A172 (cell line): ENCODE results near the gene AQP3. TPM values are rescaled to one million over a fixed set of nuclear protein-coding genes. Genes with fewer than 3 reads are reported as not detected.
"Not testable (repeated sequence)": the region's sequence is repeated elsewhere in the genome, so short reads cannot be mapped to it uniquely, and the experiment has no call there.

ENCODE experiments used
- DNase-seq: peaks from one replicate; pipeline ENCODE4 v3.0.0-alpha.2; 2015; ENCODE audit warnings: low spot score
- total RNA-seq: library from RNA; depleted of rRNA; stranded (reverse); fragments of >200 nt; shearing (Covaris generic); gene quantifications from 2 replicates; pipeline ENCODE4 v1.2.3, GENCODE V29; 2014

The AQP3 gene
- total RNA-seq, 1 experiment from 2014 or later = 2.2 TPM

DNA sequence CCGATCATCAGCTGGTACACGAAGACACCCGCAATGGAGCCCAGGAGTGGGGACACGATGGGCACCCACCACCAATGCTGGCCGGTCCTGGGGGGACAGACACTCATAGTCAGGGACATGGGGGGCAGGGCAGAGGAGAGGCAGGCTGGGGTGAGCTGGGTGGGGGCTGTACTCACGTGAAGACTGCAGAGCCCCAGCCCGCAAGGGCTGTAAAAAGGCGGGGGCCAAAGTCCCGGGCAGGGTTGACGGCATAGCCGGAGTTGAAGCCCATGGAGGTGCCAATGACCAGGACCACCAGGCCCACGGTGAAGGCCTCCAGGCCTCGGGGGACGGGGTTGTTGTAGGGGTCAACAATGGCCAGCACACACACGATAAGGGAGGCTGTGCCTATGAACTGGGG is 5.3 kb downstream of the AQP3 start:
- DNase-seq = no peak

DNA sequence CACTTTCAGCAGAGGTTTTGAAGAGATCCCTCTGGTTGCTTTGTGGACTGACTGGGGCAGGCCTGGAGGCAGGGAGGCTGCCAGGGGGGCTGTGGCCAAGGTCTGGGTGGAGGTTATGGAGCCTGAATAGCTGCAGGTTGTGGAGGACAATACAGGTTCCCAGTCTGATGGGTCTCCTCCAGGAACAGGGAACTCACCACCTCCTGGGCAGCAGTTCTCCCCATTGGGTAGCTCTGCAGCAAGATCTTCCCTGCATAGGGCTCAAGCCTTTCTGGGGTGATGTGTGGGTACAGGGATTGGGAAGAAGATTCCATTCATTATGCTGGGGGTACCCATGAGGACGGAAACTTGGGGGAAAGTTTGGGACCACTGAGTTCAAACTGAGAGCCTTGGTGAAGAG is 6.8 kb downstream of the AQP3 start:
- no peak for DNase-seq

DNA sequence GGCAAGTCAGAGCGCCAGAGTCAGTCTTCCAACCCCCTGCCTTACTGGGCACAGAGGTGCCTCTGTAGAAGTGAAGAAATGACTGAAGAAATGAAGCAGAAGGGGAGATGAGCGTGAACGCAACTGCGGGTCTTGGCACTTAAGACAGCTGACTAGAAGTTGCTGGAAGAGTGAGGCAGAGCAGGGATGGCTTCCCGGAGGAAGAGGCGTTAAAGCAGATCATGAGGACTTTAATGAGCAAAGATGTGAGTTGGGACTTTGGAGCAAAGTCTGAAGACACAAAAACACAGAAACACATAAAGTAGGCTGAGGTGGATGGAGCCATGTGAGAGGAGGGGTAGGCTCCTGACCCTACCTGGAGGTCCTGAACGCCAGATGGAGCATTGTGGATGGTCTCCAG is 7.2 kb downstream of the AQP3 start:
- no peak for DNase-seq

DNA sequence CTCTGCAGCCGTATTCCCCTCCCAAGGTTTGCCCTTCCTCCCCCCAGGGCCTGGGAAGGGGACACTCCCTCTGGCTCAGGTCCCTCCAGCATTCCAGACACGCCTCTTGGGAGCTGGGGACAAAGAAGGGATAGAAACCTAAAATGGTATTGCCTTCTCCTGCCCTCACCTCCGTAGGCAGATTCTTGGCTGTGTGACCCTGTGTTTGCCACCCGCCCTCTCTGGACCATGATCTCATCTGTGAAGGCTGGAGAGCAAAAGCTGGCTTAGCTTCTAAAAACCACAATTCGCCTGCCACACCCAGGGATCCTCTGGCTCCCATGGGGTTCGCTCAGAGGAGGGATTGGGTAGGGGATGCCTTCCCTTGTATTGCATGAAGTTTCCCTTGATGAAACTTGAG is 7.7 kb downstream of the AQP3 start:
- no peak for DNase-seq

DNA sequence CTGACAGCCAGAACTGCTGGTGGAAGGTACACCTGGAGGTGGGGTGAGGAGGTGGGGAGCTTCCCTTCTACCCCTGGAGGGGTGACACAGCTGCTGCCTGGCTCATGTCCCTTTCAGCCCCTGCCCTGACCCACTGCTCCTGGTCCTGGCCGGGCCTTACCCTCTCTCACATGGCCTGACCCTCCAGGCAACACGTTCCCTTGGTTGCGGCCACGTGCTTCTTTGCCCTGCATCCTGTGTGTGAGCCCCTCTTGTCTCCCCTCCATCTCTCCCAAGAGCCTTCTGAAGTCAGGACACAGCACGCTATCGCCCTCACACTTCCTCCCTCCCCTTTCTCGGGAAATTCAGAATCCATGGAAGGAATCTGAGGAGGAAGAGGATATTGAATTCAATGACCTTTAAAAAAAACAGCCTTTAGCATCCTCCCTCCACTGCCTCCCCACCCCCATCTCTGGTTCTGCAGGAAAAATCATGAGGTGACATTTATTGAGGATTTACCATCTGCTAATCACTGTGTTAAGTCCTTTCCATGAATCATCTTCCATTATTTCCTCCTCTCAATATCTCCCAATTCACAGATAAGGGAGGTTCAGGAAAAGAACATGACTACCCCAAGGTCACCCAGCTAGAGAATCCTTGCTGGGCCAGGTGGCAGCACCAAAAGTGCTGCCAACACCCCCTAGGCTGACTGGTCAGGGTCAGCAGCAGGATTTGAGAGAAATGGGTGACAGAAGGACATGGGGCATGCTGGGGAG is 8.3 kb downstream of the AQP3 start:
- no peak for DNase-seq

DNA sequence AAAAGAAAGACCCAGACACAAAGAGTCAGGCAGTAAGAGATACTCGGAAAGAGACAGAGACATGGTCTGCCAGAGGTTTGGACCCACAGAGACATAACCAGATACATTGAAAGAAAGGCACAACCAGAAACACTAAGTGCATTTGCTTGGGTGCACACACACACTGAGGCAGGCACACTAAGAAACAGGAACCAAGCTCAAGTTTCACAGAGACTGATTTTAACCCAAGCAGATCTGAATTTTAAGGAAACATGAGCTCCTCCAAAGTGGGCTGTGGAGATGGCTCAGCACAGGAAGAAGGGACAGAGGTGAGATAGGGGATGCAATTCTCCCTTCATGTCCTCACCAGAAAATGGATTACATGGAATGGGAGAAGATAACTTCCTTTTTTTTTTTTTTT is 9.5 kb downstream of the AQP3 start:
- DNase-seq = no peak

DNA sequence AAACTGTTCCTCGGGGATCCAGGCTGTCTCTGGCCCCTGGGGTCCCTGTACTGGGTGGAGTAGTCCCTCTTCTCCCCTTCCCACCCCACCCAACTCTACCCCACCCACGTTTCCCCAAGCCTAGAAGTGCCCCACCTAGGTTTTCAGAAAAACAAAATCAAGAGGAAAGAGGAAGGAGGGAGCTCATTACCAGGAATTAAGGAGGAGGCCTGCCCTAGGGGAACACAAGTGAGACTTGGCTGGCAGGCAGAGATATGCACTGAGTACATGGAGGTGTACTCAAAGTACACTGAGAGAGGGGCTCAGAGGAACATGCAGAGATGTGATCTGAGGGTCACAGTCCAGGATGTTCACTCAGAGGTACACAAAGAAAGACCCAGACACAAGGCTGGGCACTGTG is 10.2 kb downstream of the AQP3 start:
- no peak for DNase-seq

DNA sequence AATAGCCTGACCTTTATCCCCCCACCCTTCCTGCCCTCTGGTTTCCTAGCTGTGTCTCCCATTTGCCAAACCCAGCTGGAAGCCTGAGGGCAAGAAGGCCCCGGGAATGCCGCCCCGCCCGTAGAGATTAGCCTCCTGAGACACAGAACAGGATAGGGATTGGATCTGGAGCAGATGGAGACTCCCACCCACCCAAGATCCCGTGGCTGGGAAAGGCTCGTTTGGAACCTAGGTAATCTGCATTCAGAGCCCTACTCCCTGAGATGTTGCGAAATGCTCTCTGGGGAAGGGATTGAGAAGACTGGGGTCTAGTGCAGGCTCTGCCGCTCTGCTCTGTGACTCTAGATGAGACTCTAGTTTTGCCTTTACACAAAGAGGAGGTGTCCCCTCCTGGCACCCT is 10.9 kb downstream of the AQP3 start:
- DNase-seq = no peak

DNA sequence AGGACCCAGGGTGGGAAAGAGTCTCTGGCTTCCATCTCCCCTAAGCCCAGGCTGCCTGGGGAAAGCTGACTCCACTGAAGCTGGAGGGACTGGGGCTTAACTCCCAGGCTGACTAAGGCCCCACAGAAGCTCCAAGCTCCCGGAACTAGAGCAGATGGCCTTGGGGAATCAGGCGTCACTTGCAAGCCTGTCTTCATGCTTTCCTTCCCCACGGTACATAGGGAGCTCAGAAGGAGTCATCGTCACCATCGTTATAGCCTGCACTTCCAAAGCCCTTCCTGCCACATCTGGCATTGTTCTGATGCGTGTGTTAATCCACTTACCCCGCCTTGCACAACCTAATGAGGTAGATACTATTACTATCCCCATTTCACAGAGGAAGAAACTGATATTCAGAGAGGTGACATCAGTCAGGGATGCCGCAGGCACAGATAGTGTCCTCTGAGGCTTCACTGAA is 11.5 kb downstream of the AQP3 start:
- no peak for DNase-seq

DNA sequence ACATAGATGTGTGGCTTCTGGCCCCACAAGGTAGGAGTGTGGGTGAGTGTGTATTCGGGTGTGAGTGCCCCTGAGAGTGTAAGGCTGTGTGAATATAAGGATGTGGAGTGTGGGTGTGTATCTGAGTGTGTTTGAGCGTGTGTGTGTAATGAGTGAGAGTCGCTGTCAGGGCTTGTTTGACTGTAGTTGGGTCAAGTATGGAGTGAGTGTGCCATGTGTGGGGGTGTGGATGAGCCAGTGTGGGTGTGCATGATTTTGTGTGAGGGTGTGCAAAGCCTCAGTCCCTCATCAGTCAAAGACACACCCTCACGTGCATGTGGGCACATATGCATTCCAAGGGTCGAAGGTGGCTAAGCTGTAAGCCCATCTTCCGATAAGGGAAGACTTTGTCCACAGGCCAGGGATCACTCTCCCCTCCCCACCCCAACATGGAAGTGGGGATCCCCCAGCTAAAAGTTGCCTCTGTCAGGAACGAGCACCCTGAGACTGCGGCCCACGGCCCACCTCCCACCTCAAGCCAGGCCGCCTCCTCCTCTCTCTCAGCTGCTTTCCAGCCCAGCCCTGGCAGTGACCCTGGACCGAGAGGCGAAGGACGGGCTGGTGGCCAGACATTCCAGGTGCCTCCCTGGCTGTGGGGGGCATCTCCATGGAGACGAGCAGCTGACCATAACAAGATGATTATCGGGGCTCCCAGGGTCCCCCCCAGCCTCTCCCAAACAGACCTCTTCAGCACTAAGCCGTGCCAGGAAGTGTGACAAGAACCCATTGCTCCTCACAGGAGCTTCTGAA is 12.9 kb downstream of the AQP3 start:
- DNase-seq = no peak

DNA sequence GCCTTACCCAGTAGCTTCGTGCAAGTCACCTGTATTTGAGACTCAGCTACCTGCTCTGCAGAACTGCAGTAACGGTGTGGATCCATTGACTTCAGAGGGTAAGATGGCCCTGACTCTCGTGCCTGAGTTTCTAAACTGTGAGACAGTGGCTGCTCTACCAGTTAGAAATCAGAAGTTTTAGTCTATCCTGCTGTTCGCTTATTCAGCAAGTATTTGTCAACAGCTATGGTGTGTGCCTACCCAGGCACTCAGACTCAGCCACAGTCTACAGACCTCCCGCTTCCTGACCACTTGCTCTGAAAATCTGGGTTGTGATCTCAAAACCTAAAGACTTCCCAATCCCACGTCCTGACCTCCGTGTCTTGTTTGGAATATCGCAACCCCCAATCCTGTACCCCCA is 13.5 kb downstream of the AQP3 start:
- DNase-seq = no peak

DNA sequence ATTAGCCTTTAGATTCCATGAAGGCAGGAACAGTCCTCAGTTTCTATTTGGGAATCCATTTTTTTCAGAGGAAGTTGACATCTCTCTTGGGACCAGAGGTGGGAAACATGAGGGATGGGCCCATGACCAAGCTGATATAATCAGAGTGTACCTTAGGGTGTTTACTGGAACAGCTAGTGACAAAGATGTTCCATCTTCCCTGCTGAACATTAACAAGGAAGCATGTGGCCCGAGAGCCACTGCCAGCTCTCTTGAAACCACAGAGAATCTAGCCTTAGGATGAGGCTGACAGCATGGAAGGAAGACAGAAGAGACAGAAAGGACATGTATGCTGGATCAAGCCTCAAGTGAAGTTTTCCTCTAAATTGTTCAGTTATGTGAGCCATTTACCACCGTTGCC is 16.0 kb downstream of the AQP3 start:
- DNase-seq = no peak

DNA sequence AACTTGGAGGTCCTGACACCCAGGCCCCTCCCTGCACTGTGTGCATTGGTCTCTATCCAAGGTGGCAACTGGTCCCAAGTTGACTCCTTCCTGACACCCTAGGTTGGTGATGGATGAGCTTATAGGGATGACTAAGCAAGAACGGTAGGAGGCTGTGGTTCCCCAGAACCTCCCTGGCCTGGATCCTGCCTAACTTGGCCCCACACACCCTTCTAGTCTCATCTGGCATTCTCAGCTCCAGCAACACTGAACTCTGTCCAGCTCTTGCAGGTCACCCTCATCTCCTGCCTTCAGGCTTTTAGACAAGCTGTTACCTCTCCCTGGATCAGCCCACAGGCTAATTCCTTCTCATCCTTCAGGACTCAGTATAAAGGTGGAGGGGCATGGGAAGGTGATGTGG is 16.5 kb downstream of the AQP3 start:
- peak; percentile 76 for DNase-seq

DNA sequence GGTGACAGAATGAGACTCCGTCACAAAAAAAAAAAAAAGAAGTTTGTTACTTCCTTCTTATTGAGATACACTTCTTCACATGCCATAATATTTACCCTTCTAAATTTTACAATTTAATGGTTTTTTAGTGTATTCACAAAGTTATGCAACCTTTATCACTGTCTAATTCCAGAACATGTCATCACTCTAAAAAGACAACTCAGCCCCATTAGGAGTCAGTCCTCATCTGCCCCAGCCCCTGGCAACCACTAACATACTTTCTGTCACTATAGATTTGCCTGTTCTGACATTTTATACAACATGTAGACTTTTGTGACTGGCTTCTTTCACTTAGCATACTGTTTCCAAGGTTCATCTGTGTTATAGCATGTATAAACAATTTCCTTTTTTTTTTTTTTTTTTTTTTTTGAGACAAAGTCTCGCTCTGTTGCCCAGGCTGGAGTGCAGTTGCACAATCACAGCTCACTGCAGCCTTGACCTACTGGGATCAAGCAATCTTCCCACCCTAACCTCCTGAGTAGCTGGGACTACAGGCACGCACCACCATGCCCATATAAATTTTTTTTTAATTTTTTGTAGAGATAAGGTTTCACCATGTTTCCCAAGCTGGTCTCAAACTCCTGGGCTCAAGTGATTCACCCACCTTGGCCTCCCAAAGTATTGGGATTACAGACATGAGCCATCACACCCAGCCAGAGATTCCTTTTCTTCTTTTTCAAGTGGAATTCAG is 18.0 kb downstream of the AQP3 start:
- DNase-seq = no peak

DNA sequence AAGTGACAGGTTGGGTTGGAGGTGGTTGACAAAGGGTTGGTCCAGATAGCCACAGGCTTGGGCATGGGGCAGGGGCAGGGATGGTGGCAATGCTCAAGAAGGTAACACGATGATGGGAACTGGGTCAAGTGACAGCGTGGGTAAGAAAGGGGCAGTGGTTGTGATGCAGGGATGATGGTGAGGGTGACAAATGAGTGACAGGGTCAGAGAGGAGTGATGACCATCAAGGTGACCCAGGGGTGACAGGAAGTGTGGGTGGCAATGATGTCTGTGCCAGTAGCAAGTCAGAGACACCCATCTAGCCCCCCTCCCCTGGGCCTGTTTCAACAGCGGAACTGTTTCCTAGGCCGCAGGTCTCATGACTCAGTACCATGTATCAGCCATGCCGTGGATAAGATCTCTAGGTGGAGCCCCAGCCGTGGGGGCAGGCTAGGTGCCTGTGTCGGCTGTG is 20.5 kb downstream of the AQP3 start:
- DNase-seq = no peak

DNA sequence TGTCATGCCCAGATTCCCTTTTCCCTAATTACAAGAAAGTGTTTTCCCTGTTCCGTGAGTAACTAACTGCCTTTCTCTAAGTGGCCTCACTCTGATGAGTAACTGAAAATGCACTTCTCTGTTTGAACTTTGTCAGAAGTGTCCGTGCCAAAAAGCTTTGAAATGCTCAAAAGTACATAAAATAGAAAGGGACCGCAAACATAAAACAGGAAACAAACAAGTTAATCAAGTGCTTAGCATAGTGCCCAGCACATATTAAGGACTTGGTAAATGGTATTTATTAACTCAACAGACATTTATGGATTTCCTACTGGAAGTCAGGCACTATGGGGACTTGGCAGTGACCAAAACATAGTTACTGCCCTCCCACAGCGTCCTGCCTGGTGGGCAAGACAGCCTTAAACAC is 22.3 kb downstream of the AQP3 start:
- no peak for DNase-seq

DNA sequence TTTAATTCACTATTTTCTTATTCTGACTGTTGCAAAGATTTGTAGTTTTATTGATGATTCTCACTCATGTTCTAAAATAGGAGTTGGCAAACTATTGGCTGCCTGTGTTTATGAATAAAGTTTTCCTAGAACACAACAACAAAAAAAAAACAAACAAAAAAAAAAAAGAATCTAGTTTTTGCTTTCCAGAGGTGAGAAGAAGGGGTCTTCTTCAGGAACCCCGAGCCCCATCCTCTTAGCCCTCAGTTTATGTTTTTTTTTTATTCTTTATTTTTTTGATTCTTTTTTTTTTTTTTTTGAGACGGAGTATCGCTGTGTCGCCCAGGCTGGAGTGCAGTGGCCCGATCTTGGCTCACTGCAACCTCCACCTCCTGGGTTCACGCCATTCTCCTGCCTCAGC is 22.9 kb downstream of the AQP3 start:
- not testable (repeated sequence) for DNase-seq

DNA sequence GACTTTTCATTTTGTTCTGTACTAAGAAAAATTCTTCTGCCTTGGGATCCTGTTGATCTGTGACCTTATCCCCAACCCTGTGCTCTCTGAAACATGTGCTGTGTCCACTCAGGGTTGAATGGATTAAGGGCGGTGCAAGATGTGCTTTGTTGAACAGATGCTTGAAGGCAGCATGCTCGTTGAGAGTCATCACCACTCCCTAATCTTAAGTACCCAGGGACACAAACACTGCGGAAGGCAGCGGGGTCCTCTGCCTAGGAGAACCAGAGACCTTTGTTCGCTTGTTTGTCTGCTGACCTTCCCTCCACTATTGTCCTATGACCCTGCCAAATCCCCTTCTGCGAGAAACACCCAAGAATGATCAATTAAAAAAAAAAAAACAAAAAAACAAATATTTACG is 23.4 kb downstream of the AQP3 start:
- not testable (repeated sequence) for DNase-seq

DNA sequence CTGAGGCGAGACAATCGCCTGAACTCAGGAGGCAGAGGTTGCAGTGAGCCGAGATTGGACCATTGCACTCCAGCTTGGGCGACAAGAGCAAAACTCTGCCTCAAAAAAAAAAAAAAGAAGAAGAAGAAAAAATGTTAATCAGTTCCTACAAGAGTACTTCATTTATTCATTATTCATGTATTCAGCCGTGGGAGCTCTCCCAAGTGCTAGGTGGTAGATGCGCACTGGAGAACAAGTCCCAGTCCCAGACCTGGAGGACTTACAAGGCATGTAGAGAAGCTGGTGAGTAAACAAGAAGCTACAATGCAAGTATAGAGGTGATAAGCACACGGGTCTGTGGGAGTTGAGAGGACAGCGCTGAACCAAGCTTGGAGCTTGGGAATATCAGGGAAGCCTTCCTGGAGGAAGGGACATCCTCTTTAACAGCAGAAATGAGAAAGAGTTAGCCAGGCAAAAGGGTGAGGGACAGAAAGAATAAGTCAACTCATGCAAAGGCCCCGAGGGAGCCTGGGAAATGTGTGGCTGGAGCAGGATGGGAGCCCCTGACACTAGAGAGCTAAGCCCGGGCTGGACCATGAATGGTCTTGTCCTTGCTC is 27.6 kb downstream of the AQP3 start:
- DNase-seq = no peak

DNA sequence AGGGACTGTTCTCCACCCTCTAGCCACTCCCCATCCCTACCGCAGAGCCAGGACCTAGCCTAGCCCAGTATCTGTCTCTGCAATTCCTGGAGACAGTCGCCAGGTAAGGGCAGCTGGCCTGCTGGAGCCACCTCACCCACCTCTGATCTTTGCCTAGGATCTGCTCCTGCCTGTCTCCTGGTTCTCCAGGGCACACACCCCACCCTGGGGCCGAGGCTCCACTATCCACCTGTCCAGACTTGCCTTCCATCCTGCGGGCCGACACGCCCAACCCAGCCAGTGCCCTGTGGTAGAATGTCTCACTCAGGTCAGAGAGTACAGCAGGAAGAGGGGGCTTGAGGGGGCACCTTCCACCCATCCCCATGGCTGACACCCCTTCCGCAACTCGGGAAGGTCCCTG is 29.3 kb downstream of the AQP3 start:
- DNase-seq = no peak

DNA sequence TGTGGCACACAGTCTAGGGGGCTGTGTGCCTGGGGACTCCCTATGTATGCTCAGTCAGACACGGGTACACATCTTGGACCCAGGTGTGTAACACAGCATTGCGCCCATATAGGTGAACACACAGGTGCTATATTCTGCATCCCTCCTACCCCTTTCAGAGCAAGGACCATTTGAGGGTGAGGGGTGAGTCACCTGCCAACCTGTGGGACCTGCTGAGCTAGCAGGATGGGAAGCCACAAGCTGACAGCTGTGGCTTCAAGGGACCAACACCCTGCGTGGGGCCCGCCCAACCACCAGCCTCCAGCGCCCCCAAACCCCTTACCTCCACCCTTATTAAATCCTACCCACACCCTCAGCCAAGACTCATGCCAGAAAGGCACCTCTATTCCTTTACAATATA is 30.4 kb downstream of the AQP3 start:
- no peak for DNase-seq

DNA sequence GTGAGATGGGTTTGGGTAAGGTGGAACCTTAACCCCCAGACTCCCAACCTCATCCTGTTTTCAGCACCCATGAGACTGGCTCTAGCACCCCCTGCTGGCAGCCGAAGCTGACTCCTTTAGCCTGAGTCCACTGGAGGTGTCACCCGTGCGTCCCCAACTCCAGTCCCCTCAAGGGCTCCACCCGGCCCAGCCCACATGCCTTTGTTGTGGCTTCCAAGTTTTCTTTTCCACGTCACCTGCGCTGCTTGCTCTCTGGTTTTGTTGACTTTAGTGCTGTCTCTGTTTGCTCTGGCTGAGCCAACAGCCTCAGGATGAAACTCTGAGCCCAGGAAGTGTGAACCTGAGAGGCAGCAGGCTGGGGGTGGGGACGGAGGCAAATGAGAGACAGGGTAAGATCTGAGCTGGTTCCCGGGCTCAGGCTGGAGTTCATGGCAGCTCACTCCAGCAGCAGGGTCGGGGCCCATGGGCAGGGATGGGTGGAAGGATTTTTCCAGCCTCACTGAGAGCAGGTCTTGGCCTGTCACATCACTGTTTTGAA is 31.8 kb downstream of the AQP3 start:
- DNase-seq = no peak
